ENCODE measurements around the gene HECW1. TPM values are rescaled to one million over a fixed set of nuclear protein-coding genes. Genes with fewer than 3 reads are reported as not detected.

HECW1 gene
- total and polyA plus RNA-seq, 4 experiments from 2014 or later, result not detected

DNA sequence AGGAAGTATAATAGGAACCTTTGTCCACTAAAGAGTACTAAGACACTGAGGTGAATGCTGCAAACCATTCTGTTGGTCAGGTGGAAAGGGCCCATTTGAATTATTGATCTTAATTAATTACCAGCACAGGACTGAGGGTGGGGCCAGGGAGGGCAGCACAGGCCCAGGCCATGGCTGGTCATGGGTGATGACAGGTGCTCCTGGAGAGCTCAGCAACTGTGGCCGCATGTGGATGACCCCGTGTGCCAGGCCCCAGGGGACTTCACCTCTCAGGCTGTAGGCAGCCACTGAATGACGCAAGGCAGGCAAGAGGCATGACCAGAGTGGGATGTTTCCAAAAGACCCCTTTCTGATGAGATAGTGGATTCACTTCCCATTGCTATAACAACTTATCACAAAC is 54.2 kb downstream of the HECW1 start:
- Mint-ChIP-seq H3K36me3 (no peaks in the 10 kb centered on the region), H3K4me3 (no peak overlapping the region), H3K27me3 (peaks cover 9 to 14% of the 10 kb centered on the region in 2 donors), H3K4me1 (no peaks in the 10 kb centered on the region), H3K27ac (no peak overlapping the region), H3K9me3 (peaks cover 0 to 4% (median 0%) of the 10 kb centered on the region in 8 donors)
- POLR2A ChIA-PET (ENCODE audit: partially characterized antibody), result no interaction called here
- intact Hi-C loops (cut with micrococcal nuclease), result no loop called here
- DNase-seq, result no peak
- Histone ChIP-seq H3K4me1 (ENCODE audit: insufficient read depth, low read length) (no peaks in the 10 kb centered on the region), H3K4me3 (ENCODE audit: low read length in 2 of 2) (no peak overlapping the region), H3K27ac (ENCODE audit: low read depth, low read length) (no peak overlapping the region), H3K9me3 (ENCODE audit: control insufficient read depth in 1 of 2, low read length in 2 of 2) (no peaks in the 10 kb centered on the region), H3K36me3 (ENCODE audit: insufficient read depth, low read length) (no peaks in the 10 kb centered on the region), H3K27me3 (ENCODE audit: insufficient read depth, low read length) (no peaks in the 10 kb centered on the region)
- CTCF ChIA-PET (ENCODE audit: partially characterized antibody), result no interaction called here

GRCh38 chr7:43169076-43169475 is 56.6 kb downstream of the HECW1 start:
- Mint-ChIP-seq H3K4me3 (no peak overlapping the region), H3K27me3 (peaks cover 6 to 16% of the 10 kb centered on the region in 2 donors), H3K27ac (no peak overlapping the region), H3K36me3 (no peaks in the 10 kb centered on the region), H3K9me3 (no peaks in the 10 kb centered on the region), H3K4me1 (no peaks in the 10 kb centered on the region)
- no peaks in the 10 kb centered on the region for H3K36me3 ChIP-seq (ENCODE audit: insufficient read depth, low read length)
- no peak for DNase-seq
- POLR2A ChIA-PET (ENCODE audit: partially characterized antibody), result no interaction called here
- no peaks in the 10 kb centered on the region for H3K9me3 ChIP-seq (ENCODE audit: control insufficient read depth in 1 of 2, low read length in 2 of 2)
- CTCF ChIA-PET (ENCODE audit: partially characterized antibody), result interaction anchor here (0.6 kb wide), 1 partner anchor 17 kb away, joined by 4 read pairs; no protein-coding TSS in a partner anchor
- intact Hi-C loops (cut with micrococcal nuclease), result no loop called here
- no peaks in the 10 kb centered on the region for H3K27me3 ChIP-seq (ENCODE audit: insufficient read depth, low read length)
- no peak overlapping the region for H3K27ac ChIP-seq (ENCODE audit: low read depth, low read length)
- no peak overlapping the region for H3K4me3 ChIP-seq (ENCODE audit: low read length in 2 of 2)
- no peaks in the 10 kb centered on the region for H3K4me1 ChIP-seq (ENCODE audit: insufficient read depth, low read length)

DNA sequence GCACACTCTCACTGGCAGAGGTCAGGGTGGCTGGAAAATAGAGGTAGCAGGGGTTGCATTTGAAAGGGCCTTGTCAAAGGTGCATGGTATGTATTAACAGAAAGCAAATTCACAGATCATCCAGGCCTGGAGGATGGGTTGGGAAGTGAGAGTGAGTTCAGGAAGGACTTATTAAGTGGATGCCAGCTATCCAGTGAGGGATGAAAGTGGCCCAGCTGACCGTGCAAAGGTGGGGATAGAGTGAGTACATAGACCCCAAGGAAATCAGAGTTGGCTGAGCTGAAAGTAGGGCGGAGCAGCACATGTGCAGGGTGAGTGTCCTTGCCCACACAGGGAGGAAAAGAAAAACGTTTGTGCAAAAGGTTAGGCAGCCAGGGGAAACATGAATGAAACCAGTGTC is 58.1 kb downstream of the HECW1 start:
- H3K4me1 Mint-ChIP-seq, result no peaks in the 10 kb centered on the region
- no peaks in the 10 kb centered on the region for H3K27me3 ChIP-seq (ENCODE audit: insufficient read depth, low read length)
- H3K27ac ChIP-seq (ENCODE audit: low read depth, low read length), result no peak overlapping the region
- H3K36me3 Mint-ChIP-seq, result no peaks in the 10 kb centered on the region
- H3K36me3 ChIP-seq (ENCODE audit: insufficient read depth, low read length), result no peaks in the 10 kb centered on the region
- intact Hi-C loops (cut with micrococcal nuclease), result no loop called here
- ChIA-PET CTCF (ENCODE audit: partially characterized antibody) (no interaction called here), POLR2A (ENCODE audit: partially characterized antibody) (no interaction called here)
- H3K9me3 Mint-ChIP-seq, result no peaks in the 10 kb centered on the region
- no peak for DNase-seq
- H3K9me3 ChIP-seq (ENCODE audit: control insufficient read depth in 1 of 2, low read length in 2 of 2), result no peaks in the 10 kb centered on the region
- no peak overlapping the region for H3K4me3 Mint-ChIP-seq
- H3K27ac Mint-ChIP-seq, result no peak overlapping the region
- H3K4me3 ChIP-seq (ENCODE audit: low read length in 2 of 2), result no peak overlapping the region
- peaks cover 8 to 17% of the 10 kb centered on the region in 2 donors for H3K27me3 Mint-ChIP-seq
- no peaks in the 10 kb centered on the region for H3K4me1 ChIP-seq (ENCODE audit: insufficient read depth, low read length)

GRCh38 chr7:43175570-43176200 is 63.2 kb downstream of the HECW1 start:
- Mint-ChIP-seq H3K9me3 (no peaks in the 10 kb centered on the region), H3K27ac (no peak overlapping the region), H3K4me3 (no peak overlapping the region), H3K4me1 (no peaks in the 10 kb centered on the region), H3K36me3 (no peaks in the 10 kb centered on the region), H3K27me3 (peaks cover 4 to 10% of the 10 kb centered on the region in 2 donors)
- H3K9me3 ChIP-seq (ENCODE audit: control insufficient read depth in 1 of 2, low read length in 2 of 2), result no peaks in the 10 kb centered on the region
- intact Hi-C loops (cut with micrococcal nuclease), result loop anchor here (5.0 kb wide), 1 partner anchor 662 kb away; no protein-coding TSS in a partner anchor
- no peaks in the 10 kb centered on the region for H3K27me3 ChIP-seq (ENCODE audit: insufficient read depth, low read length)
- ChIA-PET CTCF (ENCODE audit: partially characterized antibody) (no interaction called here), POLR2A (ENCODE audit: partially characterized antibody) (no interaction called here)
- no peaks in the 10 kb centered on the region for H3K36me3 ChIP-seq (ENCODE audit: insufficient read depth, low read length)
- H3K27ac ChIP-seq (ENCODE audit: low read depth, low read length), result no peak overlapping the region
- no peak overlapping the region for H3K4me3 ChIP-seq (ENCODE audit: low read length in 2 of 2)
- DNase-seq, result no peak
- H3K4me1 ChIP-seq (ENCODE audit: insufficient read depth, low read length), result no peaks in the 10 kb centered on the region

DNA sequence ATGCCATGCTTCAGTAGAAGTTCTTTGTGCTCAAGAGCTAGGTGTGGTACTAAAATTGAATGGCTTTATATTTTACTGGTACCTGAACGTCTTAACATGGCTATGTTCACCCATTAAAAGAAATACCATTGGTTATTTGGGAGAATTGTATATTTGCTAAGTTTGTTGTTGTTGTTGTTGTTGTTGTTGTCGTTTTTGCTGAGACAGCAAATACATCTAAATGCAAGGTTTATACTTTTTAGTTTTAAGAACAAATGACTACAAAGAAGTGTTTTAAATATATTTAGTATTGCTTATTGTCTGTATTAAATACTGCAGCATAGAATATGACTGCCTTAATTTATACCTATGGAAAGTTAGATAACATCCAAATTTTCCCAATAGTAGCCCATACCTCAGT is 66.9 kb downstream of the HECW1 start:
- ChIA-PET CTCF (ENCODE audit: partially characterized antibody) (no interaction called here), POLR2A (ENCODE audit: partially characterized antibody) (no interaction called here)
- peaks cover 5% of the 10 kb centered on the region in 2 donors for H3K27me3 Mint-ChIP-seq
- H3K4me3 Mint-ChIP-seq, result no peak overlapping the region
- intact Hi-C loops (cut with micrococcal nuclease), result loop anchor here (5.0 kb wide), 1 partner anchor 658 kb away; no protein-coding TSS in a partner anchor
- no peak overlapping the region for H3K27ac Mint-ChIP-seq
- Histone ChIP-seq H3K36me3 (ENCODE audit: insufficient read depth, low read length) (no peaks in the 10 kb centered on the region), H3K4me1 (ENCODE audit: insufficient read depth, low read length) (no peaks in the 10 kb centered on the region), H3K27ac (ENCODE audit: low read depth, low read length) (no peak overlapping the region), H3K9me3 (ENCODE audit: control insufficient read depth in 1 of 2, low read length in 2 of 2) (no peaks in the 10 kb centered on the region), H3K27me3 (ENCODE audit: insufficient read depth, low read length) (no peaks in the 10 kb centered on the region), H3K4me3 (ENCODE audit: low read length in 2 of 2) (no peak overlapping the region)
- no peaks in the 10 kb centered on the region for H3K36me3 Mint-ChIP-seq
- peaks cover 0 to 2% (median 0%) of the 10 kb centered on the region in 8 donors for H3K9me3 Mint-ChIP-seq
- no peaks in the 10 kb centered on the region for H3K4me1 Mint-ChIP-seq
- DNase-seq, result no peak

- POLR2A ChIA-PET (ENCODE audit: partially characterized antibody), result no interaction called here
- H3K9me3 Mint-ChIP-seq, result no peaks in the 10 kb centered on the region
These were observed 80.5 kb downstream of the HECW1 start for GRCh38 chr7:43192806-43193460.

DNA sequence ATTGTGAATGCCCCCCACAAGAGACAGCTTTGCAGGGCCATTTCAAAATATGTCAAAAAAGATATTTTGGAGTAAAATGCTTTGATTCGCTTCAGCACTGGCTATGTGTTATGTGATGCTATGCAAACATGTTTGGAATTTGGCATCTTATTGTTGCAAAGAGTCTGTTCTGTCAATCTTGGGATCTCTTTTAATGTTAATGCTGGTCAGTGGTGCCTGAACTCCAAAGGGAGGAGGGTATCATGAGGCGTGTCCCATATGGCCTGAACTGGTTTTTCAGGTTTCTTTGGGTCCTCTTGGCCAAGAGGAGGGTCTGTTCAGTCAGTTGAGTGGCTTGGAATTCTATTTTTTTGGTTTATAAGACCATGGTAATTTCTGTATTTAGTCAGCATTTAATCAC is 81.4 kb downstream of the HECW1 start:
- Mint-ChIP-seq H3K36me3 (no peaks in the 10 kb centered on the region), H3K9me3 (no peaks in the 10 kb centered on the region), H3K27ac (no peak overlapping the region), H3K4me1 (no peaks in the 10 kb centered on the region), H3K4me3 (no peak overlapping the region), H3K27me3 (peaks cover 0 to 10% of the 10 kb centered on the region in 2 donors)
- Histone ChIP-seq H3K4me1 (ENCODE audit: insufficient read depth, low read length) (no peaks in the 10 kb centered on the region), H3K27ac (ENCODE audit: low read depth, low read length) (no peak overlapping the region), H3K27me3 (ENCODE audit: insufficient read depth, low read length) (no peaks in the 10 kb centered on the region), H3K4me3 (ENCODE audit: low read length in 2 of 2) (no peak overlapping the region), H3K9me3 (ENCODE audit: control insufficient read depth in 1 of 2, low read length in 2 of 2) (no peaks in the 10 kb centered on the region), H3K36me3 (ENCODE audit: insufficient read depth, low read length) (no peaks in the 10 kb centered on the region)
- ChIA-PET POLR2A (ENCODE audit: partially characterized antibody) (no interaction called here), CTCF (ENCODE audit: partially characterized antibody) (no interaction called here)
- DNase-seq, result no peak
- intact Hi-C loops (cut with micrococcal nuclease), result no loop called here

More at GRCh38 chr7:43192806-43193460, 80.5 kb downstream of the HECW1 start:
- Mint-ChIP-seq H3K4me3 (no peak overlapping the region), H3K36me3 (no peaks in the 10 kb centered on the region), H3K4me1 (no peaks in the 10 kb centered on the region), H3K27ac (no peak overlapping the region), H3K27me3 (peaks cover 0 to 13% of the 10 kb centered on the region in 2 donors)
- H3K4me1 ChIP-seq (ENCODE audit: insufficient read depth, low read length), result no peaks in the 10 kb centered on the region
- no peaks in the 10 kb centered on the region for H3K9me3 ChIP-seq (ENCODE audit: control insufficient read depth in 1 of 2, low read length in 2 of 2)
- intact Hi-C loops (cut with micrococcal nuclease), result no loop called here
- no peaks in the 10 kb centered on the region for H3K36me3 ChIP-seq (ENCODE audit: insufficient read depth, low read length)
- DNase-seq, result no peak
- no peaks in the 10 kb centered on the region for H3K27me3 ChIP-seq (ENCODE audit: insufficient read depth, low read length)
- CTCF ChIA-PET (ENCODE audit: partially characterized antibody), result no interaction called here
- no peak overlapping the region for H3K27ac ChIP-seq (ENCODE audit: low read depth, low read length)
- no peak overlapping the region for H3K4me3 ChIP-seq (ENCODE audit: low read length in 2 of 2)

Measured in CD4-positive, alpha-beta memory T cell (primary cell).